OCI-LY3 (cell line): ENCODE results near the gene NPHP4.

Experiments used
- EZH2phosphoT487 ChIP-seq: fragments of 200-600 bp; shearing (Covaris generic); IDR thresholded peaks from 2 replicates; pipeline ENCODE4 v1.6.1; 2018; ENCODE audit warnings: antibody characterized with exemption, mixed run types, low read depth
- TF ChIP-seq, protein P1 (sequence below): fragments of 200-600, 300-600 bp; sonication (generic); IDR thresholded peaks from 2 replicates; pipeline ENCODE4 v1.5.1; 2014; ENCODE audit warnings: antibody characterized with exemption, low read length, low read depth

DNA sequence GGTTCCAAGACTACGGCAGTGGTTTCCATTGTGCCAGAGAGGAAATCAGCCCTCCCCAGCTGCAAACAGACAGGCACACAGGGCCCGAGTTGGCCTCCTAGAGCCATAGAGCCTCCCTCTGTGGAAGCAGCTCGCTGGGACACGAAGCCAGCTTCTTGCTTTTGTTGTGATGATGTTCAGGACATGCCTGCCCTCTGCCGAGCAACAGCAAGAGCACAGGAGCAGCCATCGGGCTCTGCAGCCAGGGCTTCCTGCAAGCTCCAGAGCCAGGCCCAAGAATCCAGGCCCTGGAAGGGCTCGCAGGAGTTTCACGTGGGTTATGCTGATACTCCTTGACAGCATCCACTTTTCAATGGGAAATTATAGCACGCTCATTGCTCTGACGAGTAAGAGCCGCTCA, 18.5 kb downstream of the NPHP4 start:
- TF ChIP-seq, protein P1, sequence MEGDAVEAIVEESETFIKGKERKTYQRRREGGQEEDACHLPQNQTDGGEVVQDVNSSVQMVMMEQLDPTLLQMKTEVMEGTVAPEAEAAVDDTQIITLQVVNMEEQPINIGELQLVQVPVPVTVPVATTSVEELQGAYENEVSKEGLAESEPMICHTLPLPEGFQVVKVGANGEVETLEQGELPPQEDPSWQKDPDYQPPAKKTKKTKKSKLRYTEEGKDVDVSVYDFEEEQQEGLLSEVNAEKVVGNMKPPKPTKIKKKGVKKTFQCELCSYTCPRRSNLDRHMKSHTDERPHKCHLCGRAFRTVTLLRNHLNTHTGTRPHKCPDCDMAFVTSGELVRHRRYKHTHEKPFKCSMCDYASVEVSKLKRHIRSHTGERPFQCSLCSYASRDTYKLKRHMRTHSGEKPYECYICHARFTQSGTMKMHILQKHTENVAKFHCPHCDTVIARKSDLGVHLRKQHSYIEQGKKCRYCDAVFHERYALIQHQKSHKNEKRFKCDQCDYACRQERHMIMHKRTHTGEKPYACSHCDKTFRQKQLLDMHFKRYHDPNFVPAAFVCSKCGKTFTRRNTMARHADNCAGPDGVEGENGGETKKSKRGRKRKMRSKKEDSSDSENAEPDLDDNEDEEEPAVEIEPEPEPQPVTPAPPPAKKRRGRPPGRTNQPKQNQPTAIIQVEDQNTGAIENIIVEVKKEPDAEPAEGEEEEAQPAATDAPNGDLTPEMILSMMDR: no peak
- TF ChIP-seq EZH2phosphoT487: no peak
